Cardiac fibroblast (primary cell): ENCODE data around the gene USP12.
A peak's percentile ranks its signal among the peaks of the same experiment; 100 is the strongest.

Experiments used
- DNase-seq, 2 donors: peaks; one replicate each; pipeline versions ENCODE4 v3.0.0 to v3.0.0-alpha.2; 2010; ENCODE audit warnings: low read depth in 2 of 2
- H3K4me3 ChIP-seq, 2 donors: replicated peaks in 1 of 2; 1 replicate in 1 of 2; 2 replicates in 1 of 2; pipeline ENCODE4 v1.5.1; 2011; ENCODE audit warnings: low read depth in 2 of 2, low read length in 2 of 2, mild to moderate bottlenecking in 2 of 2, moderate library complexity in 1 of 2
- CTCF ChIP-seq: IDR thresholded peaks from one replicate; pipeline ENCODE4 v1.5.1; 2011; ENCODE audit warnings: low read depth, mild to moderate bottlenecking, low read length, inconsistent platforms

Gene USP12

GRCh38 chr13:27186295-27186694 is 14.7 kb upstream of the USP12 start:
- DNase-seq: no peak
- H3K4me3 ChIP-seq: no peak overlapping the region
- TF ChIP-seq CTCF: no peak

DNA sequence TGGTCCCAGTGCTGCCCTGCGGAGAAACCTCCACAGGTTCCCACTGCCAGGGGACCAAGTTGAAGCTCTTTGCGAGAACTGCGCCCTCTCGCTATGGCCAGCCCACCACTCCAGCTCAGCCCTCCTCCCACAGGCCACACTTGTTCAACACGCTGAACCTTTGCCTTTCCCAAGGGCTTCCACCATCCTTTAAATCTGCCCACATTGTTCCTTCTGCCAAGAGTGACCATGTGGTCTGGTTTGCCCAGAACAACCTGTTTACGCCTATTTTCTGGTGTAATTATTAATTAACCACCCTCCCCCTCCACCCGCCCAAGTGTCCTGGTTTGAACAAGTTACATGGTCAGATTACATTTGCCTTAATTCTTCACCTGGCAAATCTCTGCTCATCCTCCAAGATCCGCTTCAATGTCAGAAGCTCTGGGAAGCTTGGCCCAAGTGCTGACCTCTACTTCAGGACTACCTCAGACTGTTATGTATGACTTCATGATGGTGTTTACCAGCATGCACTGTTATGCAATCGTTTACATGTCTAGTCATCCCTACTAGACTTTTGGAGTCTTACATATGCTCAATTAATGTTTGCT is 12.0 kb upstream of the USP12 start:
- TF ChIP-seq CTCF: no peak
- H3K4me3 ChIP-seq: no peak overlapping the region
- peak; percentile 49 to 80 for DNase-seq

DNA sequence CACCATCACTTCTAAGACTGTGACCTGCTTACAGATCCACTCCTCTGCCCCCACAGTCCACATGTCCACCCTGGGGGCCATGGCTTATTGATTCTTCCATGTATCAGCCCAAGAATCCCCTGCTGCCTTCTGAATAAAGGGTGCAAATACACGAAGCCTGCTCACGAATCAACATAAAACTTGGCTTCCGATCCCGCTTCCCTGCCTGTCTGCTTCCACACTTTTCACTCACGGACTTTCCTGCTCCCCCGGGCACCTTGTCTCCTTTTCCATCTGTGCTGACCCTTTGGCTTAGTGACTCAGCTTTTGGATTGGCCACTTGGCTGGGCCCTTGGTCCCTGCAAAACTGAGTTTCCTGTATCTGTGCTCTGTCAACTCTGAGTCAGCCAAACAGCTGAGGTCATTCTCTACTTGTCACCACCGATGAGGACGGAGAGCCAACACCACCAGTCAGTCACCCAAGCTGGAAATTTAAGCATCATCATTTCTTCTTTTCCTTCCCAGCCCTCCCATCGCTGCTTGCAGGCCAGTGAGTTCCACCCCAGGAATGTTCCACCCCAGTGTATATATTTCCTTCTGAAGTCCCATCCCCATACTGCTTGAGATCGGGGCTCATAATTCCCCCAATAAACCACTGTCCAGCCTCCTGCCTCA is 11.4 kb upstream of the USP12 start:
- DNase-seq: peak; percentile 83 to 95
- TF ChIP-seq CTCF: no peak
- H3K4me3 ChIP-seq: no peak overlapping the region

DNA sequence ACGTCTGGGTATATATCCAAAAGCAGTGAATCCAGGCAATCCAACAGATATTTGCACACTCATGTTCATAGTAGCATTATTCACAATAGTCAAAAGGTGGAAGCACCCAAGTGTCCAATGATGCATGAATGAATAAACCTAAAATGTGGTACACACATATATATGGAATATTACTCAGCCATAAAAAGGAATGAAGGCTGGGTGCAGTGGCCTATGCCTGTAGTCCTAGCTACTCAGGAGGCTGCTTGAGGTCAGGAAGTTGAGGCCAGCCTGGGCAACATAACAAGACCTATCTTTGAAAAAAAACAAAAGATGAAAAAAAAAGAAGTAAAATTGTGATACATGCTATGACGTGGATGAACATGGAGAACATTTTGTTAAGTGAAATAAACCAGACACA is 10.4 kb upstream of the USP12 start:
- DNase-seq: no peak
- TF ChIP-seq CTCF: no peak
- H3K4me3 ChIP-seq: no peak overlapping the region

GRCh38 chr13:27177852-27178251 is 6.2 kb upstream of the USP12 start:
- H3K4me3 ChIP-seq: no peak overlapping the region
- DNase-seq: no peak
- no peak for TF ChIP-seq CTCF

GRCh38 chr13:27176470-27177410 is 5.1 kb upstream of the USP12 start:
- no peak for DNase-seq
- no peak overlapping the region for H3K4me3 ChIP-seq
- no peak for TF ChIP-seq CTCF
